Measurements from ENCODE around the gene MYEOV.

MYEOV gene

DNA sequence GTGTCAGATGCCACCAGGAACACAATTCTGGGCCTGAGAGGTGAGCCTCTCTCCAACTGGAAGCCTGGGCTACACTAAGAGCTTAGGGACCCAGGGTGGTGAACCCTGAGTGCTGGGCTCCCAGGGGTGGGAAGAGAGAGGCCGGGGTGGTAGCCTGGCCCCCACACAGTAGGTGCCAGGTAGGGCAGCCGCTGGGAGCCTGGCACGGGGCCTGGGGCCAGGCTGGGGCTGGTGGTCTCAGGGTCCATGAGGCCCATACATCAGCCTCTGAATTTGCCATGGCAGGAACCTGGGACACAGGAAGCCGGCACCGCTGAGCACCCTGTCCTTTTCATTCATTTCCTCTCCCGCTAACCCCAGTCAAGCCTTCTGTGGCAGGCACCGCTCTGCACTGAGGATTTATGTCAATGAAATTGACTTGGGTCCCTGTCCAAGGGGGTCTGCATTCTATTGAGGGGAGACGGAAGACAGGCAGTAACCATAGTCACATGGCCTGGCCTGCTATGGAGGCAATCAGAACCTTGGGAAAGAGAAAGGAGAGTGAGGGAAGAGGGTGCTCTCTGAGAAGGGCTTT is 8.6 kb downstream of the MYEOV start:
- DNase-seq: no peak

DNA sequence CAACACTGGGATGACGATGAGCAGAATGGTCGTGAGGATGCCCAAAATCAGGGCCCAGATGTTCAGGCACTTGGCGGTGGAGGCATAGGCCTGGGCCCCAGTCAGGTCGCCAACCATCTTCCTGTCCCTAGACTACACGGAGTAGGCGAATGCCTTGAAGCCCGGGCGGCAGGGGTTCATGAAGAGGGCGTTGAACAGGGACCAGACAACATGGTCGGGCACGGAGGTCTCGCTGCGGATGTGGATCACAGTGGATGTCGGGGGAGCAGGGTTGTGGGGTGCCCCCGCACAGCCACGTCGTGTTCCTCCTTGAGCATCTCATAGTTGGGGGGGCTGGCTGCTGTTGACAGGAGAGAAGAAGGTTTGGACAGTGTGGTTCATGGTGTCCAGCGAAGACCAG is 9.5 kb downstream of the MYEOV start:
- no peak for DNase-seq

DNA sequence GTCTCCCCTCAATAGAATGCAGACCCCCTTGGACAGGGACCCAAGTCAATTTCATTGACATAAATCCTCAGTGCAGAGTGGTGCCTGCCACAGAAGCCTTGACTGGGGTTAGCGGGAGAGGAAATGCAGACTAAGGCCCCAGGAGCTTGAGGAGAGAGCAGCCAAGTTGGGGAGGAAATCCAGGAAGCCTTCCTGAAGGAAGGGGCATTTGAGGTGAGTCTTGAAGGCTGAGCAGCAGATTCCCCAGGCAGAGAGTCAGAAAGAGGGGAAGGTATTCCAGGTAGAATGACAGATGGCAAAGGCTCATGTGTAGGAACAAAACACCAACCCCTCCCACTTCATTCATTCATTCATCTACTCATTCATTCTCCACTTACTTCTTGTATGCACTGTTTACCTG is 10.3 kb downstream of the MYEOV start:
- DNase-seq: no peak

DNA sequence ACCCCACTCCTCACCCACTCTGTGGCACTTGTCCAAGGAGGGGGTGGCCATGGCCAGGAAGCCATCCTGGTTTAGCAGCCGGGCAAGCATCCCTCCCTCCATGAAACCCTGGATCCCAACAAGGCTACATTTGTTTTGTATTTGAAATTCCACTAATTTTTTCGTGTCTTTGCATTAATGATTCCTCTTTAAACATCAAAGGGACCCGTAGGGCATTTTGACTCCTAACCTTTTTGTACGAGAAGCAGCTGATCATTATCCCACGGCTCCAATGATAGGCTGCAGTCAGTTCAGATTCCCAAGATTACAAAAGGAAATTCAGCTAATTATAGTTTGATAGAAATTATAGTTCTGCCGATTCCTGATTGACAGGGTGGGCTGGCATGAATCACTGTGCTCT is 10.7 kb downstream of the MYEOV start:
- no peak for DNase-seq

DNA sequence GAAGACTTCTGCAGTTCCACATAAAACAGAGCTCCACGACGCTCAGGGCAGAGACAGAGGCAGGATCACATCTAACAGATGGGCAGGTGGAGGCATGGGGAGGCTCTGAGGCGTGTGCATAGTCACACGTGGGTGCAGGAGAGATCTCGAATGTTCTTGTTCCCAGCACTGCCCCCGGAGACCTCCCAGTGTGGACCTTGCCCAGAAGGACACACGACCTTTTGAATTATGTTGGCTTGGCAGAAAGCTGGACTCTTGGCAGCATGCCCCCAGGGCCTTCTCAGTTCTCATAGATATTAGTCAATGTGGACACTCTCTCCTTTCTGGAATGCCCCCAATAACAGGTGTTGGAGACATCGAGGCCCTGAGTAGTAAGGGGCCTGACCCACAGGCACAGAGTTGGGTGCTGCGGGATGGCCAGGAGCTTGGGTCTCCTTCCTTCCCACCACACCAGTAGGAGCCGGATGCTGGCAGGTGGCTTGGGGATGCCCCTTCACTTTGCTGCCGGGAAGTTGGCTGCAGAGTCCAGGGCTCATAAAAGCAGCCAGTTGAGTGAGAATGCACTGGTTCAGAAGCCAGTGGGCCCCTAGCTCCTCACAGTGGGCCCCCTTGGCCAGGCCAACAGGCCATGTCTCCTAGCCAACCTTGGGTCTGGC is 12.1 kb downstream of the MYEOV start:
- no peak for DNase-seq

DNA sequence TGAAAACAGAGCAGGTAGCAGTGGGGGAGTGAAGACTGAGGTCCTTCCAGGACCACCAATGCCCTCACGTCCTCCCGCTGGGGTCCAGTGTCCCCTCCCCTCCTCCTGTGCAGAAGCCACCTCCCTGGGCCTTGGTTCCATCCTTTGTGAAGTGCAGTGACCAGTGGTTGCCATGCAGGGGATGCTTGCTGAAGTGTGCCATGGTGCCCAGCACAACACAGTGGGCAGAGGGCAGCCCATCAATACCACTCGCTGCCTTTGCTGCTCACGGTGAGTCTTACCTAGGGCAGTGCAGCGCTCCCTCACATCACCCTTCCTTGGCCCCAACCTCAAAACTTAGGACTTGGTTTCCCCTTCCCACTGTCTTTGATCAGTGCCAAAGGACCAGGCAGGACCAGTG is 12.9 kb downstream of the MYEOV start:
- no peak for DNase-seq

DNA sequence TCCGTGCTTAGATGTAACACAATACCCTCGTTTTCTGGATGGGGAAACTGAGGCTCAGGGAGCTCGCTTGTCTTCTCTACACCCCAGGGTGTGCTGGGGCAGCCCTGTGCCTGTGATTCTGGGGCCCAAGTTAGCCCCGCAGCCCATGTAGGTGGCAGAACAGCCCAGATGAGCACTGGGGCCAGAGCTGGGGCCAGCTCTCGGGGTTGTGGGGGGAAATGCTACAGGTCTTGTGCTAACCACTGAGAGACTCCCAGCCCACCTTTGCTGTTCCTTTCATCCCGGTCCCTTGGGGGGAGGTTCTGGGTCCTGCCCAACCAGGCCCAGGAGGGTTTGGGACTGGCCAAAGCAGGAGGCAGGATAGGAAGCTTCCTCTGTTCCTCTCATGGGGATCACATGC is 13.5 kb downstream of the MYEOV start:
- DNase-seq: no peak

DNA sequence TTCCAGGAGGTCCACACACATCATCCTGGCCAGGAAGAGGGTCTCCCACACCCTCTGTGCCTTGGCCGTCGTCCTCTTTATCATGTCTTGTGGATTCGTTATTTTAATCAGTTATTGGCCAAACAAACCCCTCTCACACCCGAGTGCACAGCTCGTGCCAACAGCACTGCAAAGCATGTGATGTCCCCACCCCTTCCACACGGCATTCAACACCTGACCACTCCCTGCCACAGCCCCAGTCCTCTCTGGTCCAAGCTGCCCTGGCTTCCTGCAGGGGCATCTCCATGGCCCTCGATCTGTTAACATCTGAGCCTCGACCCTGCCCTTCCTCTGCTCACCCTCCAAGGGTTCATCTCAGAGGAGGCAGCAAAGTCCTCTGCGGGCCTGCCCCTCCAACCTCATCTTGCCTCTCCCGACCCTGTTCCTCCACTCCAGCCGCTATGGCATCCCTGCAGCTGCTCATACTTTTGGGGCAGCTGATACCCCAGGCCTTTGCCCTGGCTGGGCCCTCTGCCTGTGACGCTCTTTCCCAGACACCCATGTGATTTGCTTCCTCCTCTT is 14.0 kb downstream of the MYEOV start:
- DNase-seq: no peak

DNA sequence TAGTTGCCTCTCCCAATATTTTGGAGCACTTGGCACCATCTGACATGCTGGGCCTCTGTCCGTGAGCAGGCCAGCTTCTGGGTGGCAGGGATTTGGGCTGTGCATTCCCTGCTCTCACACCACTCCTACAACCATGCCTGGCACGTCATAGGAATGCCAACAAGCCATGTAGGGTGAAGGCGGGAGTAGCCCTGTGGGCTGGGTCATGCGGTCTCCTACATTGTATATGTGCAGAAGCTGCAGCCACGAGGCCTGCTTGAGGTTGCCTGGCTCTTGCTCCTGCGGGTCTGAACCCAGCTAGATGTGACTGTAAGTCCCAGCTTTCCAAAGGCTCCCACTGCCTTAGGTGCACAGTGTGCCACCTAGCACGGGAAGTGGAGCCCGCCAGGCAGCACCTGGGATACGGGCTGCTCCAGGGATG is 14.5 kb downstream of the MYEOV start:
- no peak for DNase-seq

DNA sequence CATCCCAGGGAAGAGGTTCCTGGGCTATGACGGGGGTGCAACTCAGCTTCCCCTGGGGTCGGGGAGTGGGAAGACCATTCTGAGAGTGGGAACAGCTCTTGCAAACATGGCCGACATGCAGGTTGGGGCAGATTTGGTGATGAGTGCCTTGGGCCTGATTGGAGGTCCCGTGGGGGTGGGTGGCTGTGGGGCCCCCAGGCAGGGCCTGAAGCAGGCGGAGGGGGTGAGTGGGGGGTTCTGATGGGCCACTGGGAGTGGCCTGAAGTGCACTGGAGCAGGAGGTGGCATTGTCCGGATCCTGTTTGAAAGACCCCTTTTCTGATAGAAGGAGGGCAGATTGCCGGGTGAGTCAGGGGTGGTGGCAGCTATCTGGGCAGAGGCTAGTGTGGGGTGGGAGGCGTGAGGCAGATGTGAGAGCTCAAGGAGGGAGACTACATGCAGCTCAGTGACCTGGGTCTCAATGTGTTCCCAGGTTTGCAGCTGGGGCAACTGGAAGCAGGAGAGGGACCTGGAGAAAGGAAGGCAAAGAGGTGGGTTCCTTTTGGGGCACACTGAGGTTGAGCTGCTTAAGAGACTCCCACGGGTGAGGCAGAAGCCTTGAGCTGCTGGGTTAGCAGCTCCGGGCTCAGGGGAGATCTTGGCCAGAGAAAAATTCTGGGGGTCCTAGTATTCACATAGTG is 15.1 kb downstream of the MYEOV start:
- DNase-seq: no peak

DNA sequence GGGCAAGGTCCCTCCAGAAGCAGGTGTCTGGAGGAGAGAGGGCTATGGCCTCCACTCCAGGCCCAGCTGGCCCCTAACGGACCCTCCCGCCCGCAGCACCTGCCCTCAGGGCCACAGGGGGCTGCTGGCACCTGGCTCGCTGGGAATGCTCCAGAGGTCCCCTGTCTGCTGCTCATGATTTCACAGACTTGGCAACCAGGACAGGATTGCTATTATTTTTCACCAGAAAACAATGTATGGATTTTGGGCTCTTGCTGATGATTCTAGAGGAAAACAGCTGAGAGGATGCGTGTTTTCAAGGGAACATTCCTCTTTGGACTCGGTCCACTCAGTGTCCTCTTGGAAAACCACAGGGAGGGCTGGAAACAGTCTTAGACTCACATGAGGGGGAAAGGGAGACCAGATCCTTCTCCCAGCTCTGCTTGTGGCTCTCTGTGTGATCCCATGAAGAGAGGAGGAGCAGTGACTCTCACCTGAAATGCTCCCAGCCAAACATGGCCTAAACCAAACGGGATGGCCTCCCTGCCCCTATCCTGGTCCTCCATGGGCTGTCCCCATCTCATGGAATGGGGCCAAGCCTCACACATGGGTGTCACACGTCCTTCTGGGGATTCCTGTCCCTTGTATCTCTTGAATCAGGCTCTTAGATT is 15.8 kb downstream of the MYEOV start:
- DNase-seq: peak; percentile 73

DNA sequence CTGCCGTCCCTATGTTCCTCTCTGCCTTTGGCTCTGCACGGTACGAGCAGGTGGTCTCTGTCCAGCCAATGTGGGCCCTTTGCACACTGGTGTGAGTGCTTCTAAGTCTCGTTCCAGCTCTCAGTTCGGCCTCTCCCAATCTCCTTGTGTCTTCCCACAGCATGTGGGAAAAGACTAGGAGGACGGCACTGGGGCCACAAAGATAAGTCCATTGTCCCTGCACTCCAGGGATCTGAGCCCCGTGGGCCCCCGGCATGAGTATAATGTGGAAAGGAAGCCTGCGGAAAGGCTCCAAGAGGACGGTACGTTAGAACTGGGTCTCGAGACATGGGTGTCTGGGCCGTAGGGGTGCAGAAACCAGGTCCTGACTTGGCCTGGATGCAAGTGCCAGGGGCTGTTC is 16.4 kb downstream of the MYEOV start:
- DNase-seq: no peak

DNA sequence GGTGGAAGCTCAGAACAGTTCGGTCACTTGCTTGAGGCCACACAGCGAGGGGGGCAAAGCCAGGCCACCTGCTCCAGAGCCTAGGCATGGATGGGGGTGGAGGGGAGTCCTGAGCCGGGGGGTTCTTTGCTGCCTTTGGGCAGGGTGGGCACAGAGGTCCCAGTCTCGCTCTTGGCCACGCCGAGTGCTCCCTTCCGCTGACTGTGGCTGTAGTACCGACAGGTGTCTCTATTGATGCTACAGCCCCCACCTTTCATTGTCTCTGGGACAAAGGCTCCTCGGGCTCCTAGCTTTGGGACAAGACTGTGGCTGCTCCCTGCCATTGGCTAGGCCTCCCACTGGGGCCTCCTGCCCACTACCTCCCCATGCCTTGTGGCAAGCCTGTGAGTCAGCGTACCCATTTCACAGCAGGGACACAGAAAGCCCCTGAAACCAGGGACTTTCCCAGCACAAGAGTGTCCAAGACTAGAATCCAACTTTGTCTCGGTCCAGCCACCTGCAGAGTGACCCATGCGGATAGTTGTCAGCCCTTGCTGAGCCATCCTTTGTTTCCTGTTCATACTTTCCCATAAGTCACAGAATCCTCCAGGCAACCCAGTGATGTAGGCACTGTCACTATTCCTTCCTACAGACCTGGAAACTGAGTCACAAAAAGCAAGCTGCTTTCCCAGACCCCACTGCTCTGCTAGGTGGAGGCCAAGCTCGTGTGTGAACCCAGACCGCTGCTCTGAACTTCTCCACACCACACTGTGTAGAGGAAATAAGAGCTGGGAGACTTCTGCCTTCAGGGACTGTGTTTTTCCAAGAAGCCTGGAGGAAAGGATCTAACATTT is 17.2 kb downstream of the MYEOV start:
- no peak for DNase-seq

DNA sequence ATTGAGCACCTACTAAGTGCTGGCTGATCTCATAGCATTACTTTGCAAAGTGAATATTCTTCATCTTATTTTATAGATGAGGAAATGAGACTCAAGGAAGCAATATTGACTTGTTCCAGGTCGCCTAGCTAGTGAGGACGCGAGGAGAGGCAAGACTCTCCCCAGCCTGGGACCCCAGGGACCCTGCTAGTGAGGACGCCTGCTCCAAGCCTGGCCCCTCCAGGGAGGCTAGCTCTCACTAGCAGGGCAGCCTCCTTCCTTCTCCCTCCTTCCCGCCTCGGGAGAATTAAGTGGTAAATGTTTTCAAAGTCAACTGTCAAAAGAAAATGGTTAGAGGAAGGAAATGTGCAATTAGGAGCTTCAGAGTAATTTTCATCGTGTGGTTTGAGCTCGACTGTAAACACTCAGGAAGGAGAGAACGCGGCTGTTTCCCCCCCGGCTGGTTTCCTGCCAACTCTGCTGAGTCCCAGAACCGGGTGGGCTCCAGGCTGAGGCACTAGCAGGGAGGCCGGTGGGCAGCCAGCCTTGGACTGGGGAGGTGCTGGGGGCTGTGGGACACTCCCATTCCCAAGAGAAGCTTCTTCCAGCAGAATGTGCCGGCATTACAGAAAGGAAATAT is 17.9 kb downstream of the MYEOV start:
- no peak for DNase-seq

DNA sequence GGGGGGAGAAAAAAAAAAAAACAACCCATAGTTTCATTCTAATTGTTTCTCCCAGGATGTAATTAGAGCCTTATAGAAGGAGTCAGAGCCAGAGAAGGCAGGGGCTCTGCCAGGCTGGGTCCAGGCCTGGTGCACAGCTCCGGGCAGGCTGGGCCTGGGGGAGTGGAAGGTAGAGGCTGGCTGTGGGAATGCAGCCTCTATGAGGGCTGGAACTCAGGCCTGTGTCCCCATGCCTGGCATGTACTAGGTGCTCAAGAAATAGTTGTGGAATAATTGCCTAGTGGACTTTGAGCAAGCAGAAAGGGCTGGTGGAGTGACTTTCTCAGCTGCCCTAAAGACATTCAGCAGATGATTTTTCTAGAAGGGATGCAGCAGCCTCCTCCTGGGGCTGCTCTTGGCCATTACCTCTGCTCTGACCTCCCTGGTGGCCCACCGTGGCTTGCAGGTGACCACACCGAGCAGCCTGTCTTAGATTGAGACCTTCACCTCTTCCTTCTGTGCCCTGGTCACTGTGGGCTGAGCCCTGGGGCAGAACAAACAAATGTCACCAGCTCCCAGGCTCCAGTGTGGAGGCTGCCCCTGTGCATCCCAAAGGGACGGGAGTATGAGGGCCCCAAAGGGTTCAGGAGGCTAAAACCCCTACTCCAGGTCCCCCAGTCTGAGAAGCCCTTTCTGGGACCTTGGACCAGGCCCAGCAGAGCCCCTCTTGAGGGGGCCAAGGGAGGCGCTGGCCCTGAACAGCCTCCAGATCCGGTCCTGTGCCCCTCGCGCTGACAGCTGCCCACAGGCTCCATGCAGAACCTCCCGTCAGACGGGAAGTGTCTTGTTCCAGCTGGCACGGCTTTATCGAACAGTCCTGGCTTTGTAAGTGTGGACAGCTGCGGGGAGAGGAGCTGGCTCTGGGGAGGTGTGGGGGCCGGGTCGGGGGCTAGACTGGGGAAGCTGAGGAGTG is 18.8 kb downstream of the MYEOV start:
- no peak for DNase-seq

DNA sequence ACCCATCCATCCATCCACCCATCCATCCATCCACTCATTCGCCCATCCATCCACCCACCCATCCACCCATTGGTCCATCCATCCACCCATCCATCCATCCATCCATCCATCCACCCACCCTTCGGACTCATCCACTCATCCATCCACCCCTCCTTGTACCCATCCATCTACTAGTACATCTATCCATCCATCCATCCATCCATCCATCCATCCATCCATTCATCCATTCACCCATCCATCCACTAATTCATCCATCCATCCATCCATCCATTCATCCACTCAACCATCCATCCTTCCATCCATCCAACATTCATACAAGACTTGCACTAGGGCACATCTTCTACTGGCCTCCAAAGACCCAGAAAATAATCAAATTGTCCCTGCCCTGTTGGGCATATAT is 20.0 kb downstream of the MYEOV start:
- DNase-seq: no peak

DNA sequence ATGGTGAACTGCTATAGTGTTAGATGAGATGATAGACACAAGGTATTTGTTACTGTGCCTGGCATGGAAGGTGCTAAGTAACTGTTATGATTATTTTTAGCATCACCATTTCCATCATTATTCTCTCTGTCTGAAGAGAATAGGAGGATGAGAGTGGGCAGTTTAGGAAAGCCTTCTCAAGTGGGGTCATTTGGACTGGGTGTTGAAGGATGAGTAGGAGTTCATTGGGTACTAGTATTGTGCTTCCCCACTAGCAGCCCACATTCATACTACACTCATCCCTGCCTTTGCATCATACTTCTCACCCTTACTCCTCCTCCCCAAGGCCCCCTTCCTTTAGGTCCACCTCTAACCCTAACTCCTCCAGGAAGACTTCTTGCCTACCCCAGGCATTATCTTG is 20.6 kb downstream of the MYEOV start:
- no peak for DNase-seq

DNA sequence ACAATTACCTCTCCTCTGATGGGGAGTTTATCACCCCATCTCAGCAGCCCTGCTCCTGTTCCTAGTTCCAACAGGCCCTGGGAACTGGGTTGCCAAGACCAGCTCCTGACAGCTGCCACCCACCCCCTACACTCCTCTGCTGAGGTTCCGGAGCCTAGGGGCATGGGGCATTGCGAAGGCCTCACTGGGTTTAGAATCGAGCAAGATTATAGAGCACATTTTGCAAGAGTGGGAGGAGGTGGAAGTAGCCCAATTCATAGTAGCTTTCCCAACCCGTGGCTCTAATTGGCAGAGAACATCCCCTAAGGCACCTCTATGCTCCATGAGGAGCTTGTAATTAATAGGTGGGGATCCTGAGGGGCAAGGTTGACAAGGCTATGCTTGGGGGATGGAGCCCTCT is 23.0 kb downstream of the MYEOV start:
- DNase-seq: no peak

DNA sequence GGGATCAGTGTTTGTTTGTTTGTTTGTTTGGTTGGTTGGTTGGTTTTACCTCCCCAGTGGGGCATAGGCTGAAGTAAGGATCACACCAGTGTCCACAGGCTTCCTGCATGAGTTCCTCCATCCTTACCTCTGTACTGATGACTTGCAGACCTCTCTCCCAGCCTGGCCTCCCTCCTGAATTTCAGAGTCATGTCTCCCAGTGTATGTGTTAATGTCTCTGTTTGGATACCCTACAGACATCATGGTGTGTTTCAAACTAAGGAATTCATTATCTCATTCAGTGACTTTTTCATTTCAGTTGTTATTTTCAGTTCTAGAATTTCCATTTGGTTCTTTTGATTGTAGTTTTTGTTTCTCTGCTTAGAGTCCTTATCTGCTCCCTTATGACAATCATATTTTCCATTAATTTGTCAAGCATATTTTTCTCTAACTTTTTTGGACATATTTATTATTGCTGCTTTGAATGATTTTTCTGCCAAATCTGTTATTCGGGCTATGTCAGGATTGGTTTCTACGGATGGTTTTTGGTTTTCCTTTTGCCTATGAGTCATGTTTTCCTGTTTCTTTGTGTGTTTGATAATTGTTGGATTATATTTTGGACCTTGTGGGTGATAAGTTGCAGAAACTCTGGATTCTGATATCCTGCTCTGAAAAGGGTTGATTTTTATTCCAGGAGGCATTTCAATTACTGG is 23.6 kb downstream of the MYEOV start:
- DNase-seq: peak; percentile 51

DNA sequence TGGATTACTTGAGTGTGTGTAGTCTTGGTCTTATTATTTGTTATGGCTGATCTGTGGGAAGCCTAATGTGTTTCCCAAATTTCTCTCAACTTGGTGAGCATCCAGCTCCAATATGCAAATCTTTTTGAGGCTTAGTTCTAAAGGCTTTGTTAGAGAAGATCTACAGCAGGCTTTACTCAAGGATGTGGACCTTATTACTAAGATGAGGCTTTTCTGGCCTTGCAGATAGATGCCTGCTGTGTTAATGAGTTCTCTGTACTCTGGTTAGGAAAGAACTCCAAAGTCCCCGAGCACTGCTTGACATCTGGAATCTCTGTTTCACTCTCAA is 24.1 kb downstream of the MYEOV start:
- DNase-seq: no peak
